Activated naive CD8-positive, alpha-beta T cell treated with anti-CD3 and anti-CD28 coated beads, Interleukin-2, amount 50 U/mL, for 24 hours (primary cell): ENCODE data around the gene GATAD2B.

Experiments
- ATAC-seq: fragments of 150-1000 bp; cut with Tn5 transposase; one replicate; pipeline ENCODE4 v1.10.0; 2021
- DNase-seq: peaks from one replicate; pipeline ENCODE4 v3.0.0; 2021
- H3K27ac Mint-ChIP-seq: one replicate; pipeline ENCODE4 v1.8.0; 2021; ENCODE audit warnings: mild to moderate bottlenecking, mixed read lengths
- H3K27me3 Mint-ChIP-seq: one replicate; pipeline ENCODE4 v1.8.0; 2021; ENCODE audit warnings: mixed read lengths
- H3K36me3 Mint-ChIP-seq: one replicate; pipeline ENCODE4 v1.8.0; 2021; ENCODE audit warnings: low read depth, mixed read lengths
- H3K4me1 Mint-ChIP-seq: one replicate; pipeline ENCODE4 v1.8.0; 2021; ENCODE audit warnings: mixed read lengths
- H3K4me3 Mint-ChIP-seq: one replicate; pipeline ENCODE4 v1.8.0; 2021; ENCODE audit warnings: mild to moderate bottlenecking, moderate library complexity, mixed read lengths
- H3K9me3 Mint-ChIP-seq: one replicate; pipeline ENCODE4 v1.8.0; 2021; ENCODE audit warnings: mixed read lengths

The GATAD2B gene

DNA sequence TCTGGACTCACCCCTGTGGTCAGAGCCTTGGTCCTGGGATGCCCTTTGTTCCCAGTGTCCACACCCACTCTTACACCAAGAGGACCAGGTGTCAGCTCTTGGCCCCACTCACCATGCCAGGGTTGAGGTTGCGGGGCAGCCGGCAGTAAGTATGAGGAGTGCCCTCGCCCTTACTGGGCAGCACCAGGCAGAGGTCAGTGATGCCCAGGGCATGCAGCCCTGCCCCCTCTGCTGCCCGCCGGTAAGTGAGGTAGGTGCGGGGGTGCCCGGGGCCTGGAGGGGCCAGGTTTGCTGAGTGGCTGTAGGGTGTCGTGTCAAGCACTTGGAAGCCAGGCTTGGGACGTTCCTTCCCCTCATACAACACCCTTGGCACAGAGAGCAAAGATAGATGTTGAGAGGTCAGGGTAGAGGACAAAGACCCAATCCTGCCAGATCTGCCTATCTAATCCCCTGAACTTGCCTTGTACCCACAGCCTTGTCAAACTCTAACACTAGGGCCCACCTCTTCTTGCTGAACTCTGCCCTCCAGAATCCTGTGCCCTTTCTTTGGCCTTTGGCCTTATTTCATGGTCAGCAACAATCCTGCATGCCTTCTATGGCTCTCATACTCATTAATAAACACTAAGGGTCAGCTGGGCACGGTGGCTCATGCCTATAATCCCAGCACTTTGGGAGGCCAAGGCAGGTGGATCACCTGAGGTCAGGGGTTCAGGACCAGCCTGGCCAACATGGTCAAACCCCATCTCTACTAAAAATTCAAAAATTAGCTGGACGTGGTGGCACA, 20.2 kb upstream of the GATAD2B start:
- ATAC-seq = no peak
- Mint-ChIP-seq H3K36me3 (peaks cover 47% of the 10 kb centered on the region), H3K27ac (peak overlapping the region; percentile 65), H3K4me3 (no peak overlapping the region), H3K27me3 (no peaks in the 10 kb centered on the region), H3K4me1 (peaks cover 25% of the 10 kb centered on the region), H3K9me3 (no peaks in the 10 kb centered on the region)
- no peak for DNase-seq

DNA sequence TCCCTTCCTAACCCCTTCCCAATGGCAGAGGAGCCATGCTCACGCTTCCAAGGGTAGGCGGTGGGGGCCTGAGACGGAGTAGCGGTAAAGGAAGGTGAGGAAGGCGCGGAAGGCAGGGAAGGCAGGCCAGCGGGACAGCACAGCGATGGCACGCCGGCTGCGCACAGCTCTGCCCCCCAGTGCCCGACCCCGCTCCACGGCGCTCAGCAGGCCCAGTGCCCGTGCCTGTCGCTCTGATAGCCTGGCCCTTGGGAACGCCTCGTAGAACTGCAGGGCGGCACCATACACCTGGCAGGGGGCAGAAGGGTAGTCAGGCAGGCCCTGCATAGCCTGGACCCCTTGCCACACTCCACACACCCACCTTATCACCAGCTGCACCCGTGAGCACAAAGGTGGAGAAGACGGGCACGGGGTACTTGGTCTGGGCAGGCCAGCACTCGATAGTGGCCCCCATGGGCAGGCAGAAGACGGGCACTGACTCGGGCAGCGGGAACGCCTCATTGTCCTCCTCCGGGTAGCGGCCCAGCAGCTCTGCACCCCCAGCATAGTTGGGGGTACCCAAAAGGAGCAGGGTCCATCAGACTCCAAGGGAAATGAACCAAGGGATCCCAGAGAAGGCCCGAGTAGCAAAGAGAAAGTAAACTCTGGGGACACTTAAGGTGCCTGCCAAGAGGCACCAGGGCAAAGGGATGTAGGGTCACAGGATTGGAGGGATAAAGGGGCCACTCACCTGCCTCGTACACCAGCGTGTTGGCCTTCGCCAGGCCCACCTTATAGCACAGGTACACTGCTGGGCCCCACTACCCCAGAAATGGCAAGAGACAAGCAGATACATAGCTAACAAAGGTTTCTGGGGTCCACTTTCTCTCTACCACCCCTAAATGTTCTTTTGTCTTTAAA, 19.3 kb upstream of the GATAD2B start:
- no peak for DNase-seq
- Mint-ChIP-seq H3K27ac (no peak overlapping the region), H3K9me3 (no peaks in the 10 kb centered on the region), H3K4me1 (peaks cover 23% of the 10 kb centered on the region), H3K36me3 (peaks cover 52% of the 10 kb centered on the region), H3K4me3 (no peak overlapping the region), H3K27me3 (no peaks in the 10 kb centered on the region)
- no peak for ATAC-seq

GRCh38 chr1:153940756-153941155, 18.0 kb upstream of the GATAD2B start:
- Mint-ChIP-seq H3K9me3 (no peaks in the 10 kb centered on the region), H3K27ac (peak overlapping the region; percentile 16), H3K27me3 (no peaks in the 10 kb centered on the region), H3K4me3 (no peak overlapping the region), H3K4me1 (peaks cover 19% of the 10 kb centered on the region), H3K36me3 (peaks cover 60% of the 10 kb centered on the region)
- DNase-seq (no peak), ATAC-seq (no peak)

GRCh38 chr1:153939476-153939875, 16.7 kb upstream of the GATAD2B start:
- H3K27me3 Mint-ChIP-seq = no peaks in the 10 kb centered on the region
- no peak for ATAC-seq
- H3K9me3 Mint-ChIP-seq = no peaks in the 10 kb centered on the region
- H3K27ac Mint-ChIP-seq = no peak overlapping the region
- H3K4me1 Mint-ChIP-seq = peaks cover 13% of the 10 kb centered on the region
- no peak overlapping the region for H3K4me3 Mint-ChIP-seq
- DNase-seq = no peak
- peaks cover 62% of the 10 kb centered on the region for H3K36me3 Mint-ChIP-seq

DNA sequence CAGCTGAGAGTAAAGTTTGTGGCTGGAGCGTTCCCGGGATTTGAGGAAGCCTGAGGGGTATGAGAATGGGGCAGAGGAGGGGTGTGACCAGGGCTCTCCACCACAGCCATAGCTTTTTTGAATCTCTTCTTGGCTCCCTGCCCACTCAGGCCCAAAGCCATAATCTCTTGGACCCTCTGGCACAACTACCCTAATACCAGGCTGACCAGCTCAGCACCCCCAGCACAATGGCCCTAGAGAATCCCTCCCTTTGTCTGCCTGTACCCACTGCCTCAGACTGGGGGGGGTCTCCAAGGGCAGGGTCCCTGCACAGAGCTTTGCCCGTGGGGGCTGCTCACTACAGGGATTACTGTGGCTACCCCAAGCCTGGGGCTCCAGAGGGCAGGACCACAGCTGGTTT, 16.2 kb upstream of the GATAD2B start:
- ATAC-seq = no peak
- Mint-ChIP-seq H3K9me3 (no peaks in the 10 kb centered on the region), H3K4me1 (peaks cover 8% of the 10 kb centered on the region), H3K27ac (no peak overlapping the region), H3K36me3 (peaks cover 63% of the 10 kb centered on the region), H3K4me3 (no peak overlapping the region), H3K27me3 (no peaks in the 10 kb centered on the region)
- no peak for DNase-seq

GRCh38 chr1:153937331-153937730, 14.6 kb upstream of the GATAD2B start:
- H3K27ac Mint-ChIP-seq = no peak overlapping the region
- no peak overlapping the region for H3K4me3 Mint-ChIP-seq
- no peak for ATAC-seq
- no peaks in the 10 kb centered on the region for H3K9me3 Mint-ChIP-seq
- H3K4me1 Mint-ChIP-seq = no peaks in the 10 kb centered on the region
- H3K36me3 Mint-ChIP-seq = peaks cover 52% of the 10 kb centered on the region
- no peaks in the 10 kb centered on the region for H3K27me3 Mint-ChIP-seq
- no peak for DNase-seq

DNA sequence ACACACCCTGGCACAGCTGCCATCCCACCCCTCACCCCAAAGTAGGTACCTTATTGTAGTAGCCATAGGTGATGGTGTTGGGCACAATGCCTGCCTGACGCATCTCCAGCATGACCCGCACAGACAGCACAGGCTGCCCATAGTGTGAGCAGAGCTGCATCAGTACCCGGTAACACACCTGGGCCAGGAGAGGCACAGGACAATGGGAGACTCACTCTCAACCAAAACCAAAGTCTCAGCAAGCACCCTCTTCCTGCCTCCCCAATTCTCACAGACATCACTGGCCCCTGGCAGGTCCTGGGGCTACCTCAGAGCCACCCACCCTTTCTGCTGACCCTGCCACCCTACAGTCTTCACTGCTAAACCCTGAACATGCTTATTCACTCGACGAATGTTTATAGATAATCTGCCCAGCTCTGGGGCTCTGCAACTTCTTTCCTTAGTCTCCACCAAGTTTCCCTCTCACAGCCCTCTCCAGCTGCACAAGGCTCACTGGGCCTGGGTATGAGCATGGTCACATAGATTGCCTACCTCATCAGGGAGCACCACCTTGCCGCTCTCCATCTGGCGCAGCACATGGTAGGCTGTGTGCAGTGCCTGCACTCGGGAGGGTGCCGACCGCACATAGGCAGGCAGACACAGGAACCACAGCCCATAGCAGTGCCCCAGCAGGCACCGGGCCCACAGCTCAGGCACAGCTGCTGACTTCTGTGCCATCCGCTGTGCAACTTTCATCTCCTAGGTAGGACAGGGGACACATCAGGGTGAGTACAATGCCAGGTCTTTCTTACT, 13.4 kb upstream of the GATAD2B start:
- no peak overlapping the region for H3K4me3 Mint-ChIP-seq
- no peak overlapping the region for H3K27ac Mint-ChIP-seq
- ATAC-seq = no peak
- no peaks in the 10 kb centered on the region for H3K4me1 Mint-ChIP-seq
- no peak for DNase-seq
- H3K9me3 Mint-ChIP-seq = no peaks in the 10 kb centered on the region
- no peaks in the 10 kb centered on the region for H3K27me3 Mint-ChIP-seq
- H3K36me3 Mint-ChIP-seq = peaks cover 46% of the 10 kb centered on the region

DNA sequence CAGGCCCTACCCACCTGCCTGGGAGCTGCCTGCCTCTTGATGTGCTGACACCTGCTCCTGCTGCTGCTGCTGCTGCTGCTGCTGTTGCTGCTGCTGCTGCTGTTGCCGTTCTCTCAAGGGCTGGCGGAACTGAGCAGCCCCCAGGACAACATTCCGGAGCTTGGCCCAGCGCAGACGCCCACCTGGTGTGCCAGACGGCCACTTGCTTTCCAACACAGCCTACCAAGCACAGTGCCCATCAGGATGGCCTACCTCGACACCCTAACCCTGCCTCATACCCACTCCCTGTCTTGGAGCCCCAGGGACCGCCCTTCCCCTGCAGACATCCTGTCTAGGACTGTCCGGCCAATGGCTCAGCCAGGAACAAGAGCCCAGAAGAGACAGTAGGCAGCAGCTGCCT, 12.0 kb upstream of the GATAD2B start:
- H3K9me3 Mint-ChIP-seq = no peaks in the 10 kb centered on the region
- H3K27ac Mint-ChIP-seq = no peak overlapping the region
- H3K36me3 Mint-ChIP-seq = peaks cover 36% of the 10 kb centered on the region
- H3K4me1 Mint-ChIP-seq = no peaks in the 10 kb centered on the region
- no peak for DNase-seq
- H3K27me3 Mint-ChIP-seq = no peaks in the 10 kb centered on the region
- ATAC-seq = no peak
- no peak overlapping the region for H3K4me3 Mint-ChIP-seq

- no peak for DNase-seq
- no peaks in the 10 kb centered on the region for H3K4me1 Mint-ChIP-seq
- ATAC-seq = no peak
- H3K27ac Mint-ChIP-seq = no peak overlapping the region
- H3K9me3 Mint-ChIP-seq = no peaks in the 10 kb centered on the region
- H3K27me3 Mint-ChIP-seq = no peaks in the 10 kb centered on the region
- H3K4me3 Mint-ChIP-seq = no peak overlapping the region
- H3K36me3 Mint-ChIP-seq = peaks cover 31% of the 10 kb centered on the region
These were observed 11.2 kb upstream of the GATAD2B start for GRCh38 chr1:153933955-153934354.

GRCh38 chr1:153933430-153933829, 10.7 kb upstream of the GATAD2B start:
- H3K4me3 Mint-ChIP-seq = no peak overlapping the region
- no peaks in the 10 kb centered on the region for H3K9me3 Mint-ChIP-seq
- ATAC-seq = no peak
- no peak for DNase-seq
- H3K4me1 Mint-ChIP-seq = peaks cover 3% of the 10 kb centered on the region
- peaks cover 27% of the 10 kb centered on the region for H3K36me3 Mint-ChIP-seq
- H3K27me3 Mint-ChIP-seq = no peaks in the 10 kb centered on the region
- H3K27ac Mint-ChIP-seq = no peak overlapping the region

DNA sequence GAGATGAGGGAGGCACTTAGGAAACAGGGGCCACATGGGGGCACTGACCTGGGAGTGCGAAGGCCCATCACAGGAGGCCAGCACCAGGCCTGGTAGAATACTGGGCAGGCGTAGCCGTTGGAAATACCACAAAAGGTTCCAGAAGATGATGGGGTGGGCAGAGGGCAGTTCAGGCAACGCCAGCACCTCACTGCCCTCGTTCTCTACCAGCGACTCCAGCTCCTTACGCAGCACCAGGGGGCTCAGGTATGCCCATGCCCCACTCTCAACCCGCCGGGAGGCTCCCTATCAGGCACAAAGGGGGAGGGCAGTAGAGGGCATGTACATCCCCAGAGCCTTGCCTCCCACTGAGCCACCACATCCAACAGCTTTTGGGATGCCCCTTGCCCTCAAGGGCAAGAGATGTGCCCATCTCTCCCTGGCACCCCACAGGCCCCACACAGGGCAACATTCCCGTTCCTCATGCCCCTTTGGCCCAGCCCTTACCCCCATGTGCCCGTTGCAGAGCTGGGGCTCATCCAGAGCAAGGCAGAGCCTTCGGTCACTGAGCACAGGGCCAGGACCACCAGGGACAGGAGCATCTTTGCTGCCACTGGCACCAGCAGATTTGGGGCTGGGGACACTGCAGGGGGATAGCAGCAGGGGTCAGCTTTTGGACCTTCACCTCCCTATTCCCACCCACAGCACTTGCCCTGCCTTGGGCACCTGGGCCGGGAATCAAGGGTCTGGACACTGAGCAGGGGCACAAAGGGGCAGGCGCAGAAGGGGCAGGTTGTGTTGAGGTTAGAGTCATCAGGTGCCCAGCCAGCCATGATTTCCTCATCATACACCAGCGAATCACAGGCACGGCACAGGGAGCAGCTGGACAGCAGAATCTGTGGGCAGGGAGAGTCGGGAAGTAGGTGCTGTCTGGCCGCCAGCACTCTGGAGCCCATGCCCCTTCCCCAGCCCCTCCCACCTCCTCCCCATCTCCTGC, 9.7 kb upstream of the GATAD2B start:
- peaks cover 22% of the 10 kb centered on the region for H3K36me3 Mint-ChIP-seq
- no peak overlapping the region for H3K27ac Mint-ChIP-seq

DNA sequence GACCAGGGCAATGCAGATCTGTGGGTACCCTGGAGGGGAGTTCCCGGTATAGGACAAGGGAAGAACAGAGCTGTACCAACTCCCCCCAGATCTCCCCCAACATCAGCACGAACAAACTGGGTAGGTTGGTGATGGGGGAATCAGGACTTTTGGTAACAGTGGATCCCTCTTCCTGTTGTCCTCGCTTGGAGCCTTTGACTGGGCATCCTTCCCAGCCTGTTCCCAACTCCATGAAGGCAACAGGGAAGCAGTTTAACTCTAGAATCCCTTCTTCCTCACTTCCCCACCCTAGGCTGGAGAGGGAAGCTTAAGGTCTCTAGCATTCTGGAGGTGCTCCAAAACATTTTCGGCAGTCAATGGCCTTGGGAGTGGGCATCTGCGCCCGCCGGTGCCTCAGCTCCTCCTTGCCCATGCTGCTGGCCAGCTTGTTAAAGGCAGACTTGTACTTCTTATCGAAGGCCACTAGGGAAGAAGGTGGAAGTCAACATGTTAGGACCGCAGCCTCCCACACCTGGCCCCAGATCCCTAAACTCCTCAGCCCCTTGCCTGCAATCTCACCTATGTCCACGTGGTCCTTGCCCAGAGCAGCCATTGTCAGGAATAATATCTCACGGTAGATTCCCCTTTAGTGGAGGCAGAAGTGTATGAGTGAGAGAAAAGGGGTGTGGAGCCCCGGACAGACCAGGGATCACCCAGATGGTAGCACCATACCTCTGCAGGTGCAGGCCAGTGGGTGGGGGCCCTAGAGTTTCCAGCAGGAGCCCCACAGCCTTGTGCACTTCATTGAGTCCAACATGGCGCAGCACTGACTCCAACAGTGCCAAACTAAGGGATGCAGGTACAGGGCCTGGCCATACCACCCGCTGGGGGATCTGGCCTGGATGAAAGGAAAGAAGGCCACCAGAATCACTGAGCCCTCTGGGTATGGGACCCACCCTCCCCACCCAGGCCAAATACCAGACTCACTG, 7.5 kb upstream of the GATAD2B start:
- Mint-ChIP-seq H3K27me3 (no peaks in the 10 kb centered on the region), H3K4me1 (peaks cover 8% of the 10 kb centered on the region), H3K27ac (no peak overlapping the region), H3K9me3 (no peaks in the 10 kb centered on the region), H3K36me3 (peaks cover 6% of the 10 kb centered on the region), H3K4me3 (no peak overlapping the region)
- DNase-seq = no peak
- no peak for ATAC-seq

More for the DNA sequence above, 9.7 kb upstream of the GATAD2B start:
- H3K27me3 Mint-ChIP-seq = no peaks in the 10 kb centered on the region
- ATAC-seq (no peak), DNase-seq (no peak)
- no peak overlapping the region for H3K4me3 Mint-ChIP-seq
- H3K4me1 Mint-ChIP-seq = peaks cover 8% of the 10 kb centered on the region
- H3K9me3 Mint-ChIP-seq = no peaks in the 10 kb centered on the region

DNA sequence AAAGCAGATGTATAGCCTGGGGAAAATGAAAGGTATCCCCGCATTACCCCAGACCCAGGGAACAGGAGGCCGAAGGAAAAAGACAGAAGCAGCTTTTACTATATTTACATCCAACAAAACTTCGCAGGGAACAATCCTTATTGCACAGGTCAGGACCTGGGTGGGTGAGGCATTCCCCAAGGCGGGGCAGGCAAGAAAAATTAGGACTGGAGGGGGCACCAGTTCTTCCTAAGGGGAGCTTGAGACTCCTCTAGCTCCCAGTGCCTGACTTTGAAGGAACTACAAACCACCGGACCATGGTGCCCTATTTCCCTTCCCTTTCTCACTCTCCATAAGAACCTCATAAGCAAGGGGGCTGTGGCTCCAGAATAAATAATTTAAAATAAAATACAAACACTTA, 6.7 kb upstream of the GATAD2B start:
- no peaks in the 10 kb centered on the region for H3K27me3 Mint-ChIP-seq
- no peak overlapping the region for H3K27ac Mint-ChIP-seq
- no peak for DNase-seq
- no peaks in the 10 kb centered on the region for H3K9me3 Mint-ChIP-seq
- no peak overlapping the region for H3K4me3 Mint-ChIP-seq
- H3K36me3 Mint-ChIP-seq = peaks cover 2% of the 10 kb centered on the region
- no peak for ATAC-seq
- peaks cover 10% of the 10 kb centered on the region for H3K4me1 Mint-ChIP-seq
